ENCODE measurements around the gene SGCE. TPM values are rescaled to one million over a fixed set of nuclear protein-coding genes. Genes with fewer than 3 reads are reported as not detected.

Gene SGCE
- total RNA-seq, 3 donors from 2014 or later, result 90.7 to 107 (median 92.2) TPM

- Histone ChIP-seq H3K27me3 (no peaks in the 10 kb centered on the region), H3K36me3 (no peaks in the 10 kb centered on the region), H3K4me1 (no peaks in the 10 kb centered on the region), H3K27ac (no peak overlapping the region), H3K4me3 (no peak overlapping the region), H3K9me3 (peaks cover 6 to 39% of the 10 kb centered on the region in 2 donors)
- no peak for TF ChIP-seq CTCF (IDR thresholded peaks at IDR 0.05)
- no peak for DNase-seq (ENCODE audit: low spot score in 2 of 2)
- intact Hi-C loops (cut with DNase I; ENCODE audit: low total_unique reads), result no loop called here
Observed at GRCh38 chr7:94571816-94572215, 84.1 kb downstream of the SGCE start.

DNA sequence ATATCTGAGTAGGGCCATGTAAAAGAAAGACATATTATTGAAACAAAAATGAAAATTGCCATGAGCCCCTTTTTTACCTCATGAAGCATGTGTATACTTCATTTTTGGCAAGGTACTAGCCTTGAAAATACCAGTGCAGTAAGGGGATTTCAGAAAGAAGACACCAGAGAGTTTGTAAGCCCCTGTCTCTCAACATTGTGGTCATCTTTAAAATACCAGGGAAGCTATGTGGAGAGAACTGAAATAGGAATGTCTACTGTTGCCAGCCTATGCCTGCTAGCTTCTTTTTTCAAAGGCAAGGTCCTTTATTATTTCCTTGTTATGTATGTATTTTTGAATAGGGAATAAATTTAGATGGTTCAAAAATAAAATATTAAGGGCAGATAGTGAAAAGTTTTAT lies 88.5 kb downstream of the SGCE start:
- Histone ChIP-seq H3K9me3 (peaks cover 0 to 3% of the 10 kb centered on the region in 2 donors), H3K4me3 (no peak overlapping the region), H3K36me3 (no peaks in the 10 kb centered on the region), H3K4me1 (no peaks in the 10 kb centered on the region), H3K27ac (no peak overlapping the region), H3K27me3 (no peaks in the 10 kb centered on the region)
- DNase-seq (ENCODE audit: low spot score in 2 of 2), result no peak
- TF ChIP-seq POLR2AphosphoS5 (IDR thresholded peaks at IDR 0.05) (no peak), CTCF (IDR thresholded peaks at IDR 0.05) (no peak), POLR2A (IDR thresholded peaks at IDR 0.05) (no peak)
- intact Hi-C loops (cut with DNase I; ENCODE audit: low total_unique reads), result loop anchor here (10.0 kb wide), 1 partner anchor 517 kb away; no protein-coding TSS in a partner anchor

DNA sequence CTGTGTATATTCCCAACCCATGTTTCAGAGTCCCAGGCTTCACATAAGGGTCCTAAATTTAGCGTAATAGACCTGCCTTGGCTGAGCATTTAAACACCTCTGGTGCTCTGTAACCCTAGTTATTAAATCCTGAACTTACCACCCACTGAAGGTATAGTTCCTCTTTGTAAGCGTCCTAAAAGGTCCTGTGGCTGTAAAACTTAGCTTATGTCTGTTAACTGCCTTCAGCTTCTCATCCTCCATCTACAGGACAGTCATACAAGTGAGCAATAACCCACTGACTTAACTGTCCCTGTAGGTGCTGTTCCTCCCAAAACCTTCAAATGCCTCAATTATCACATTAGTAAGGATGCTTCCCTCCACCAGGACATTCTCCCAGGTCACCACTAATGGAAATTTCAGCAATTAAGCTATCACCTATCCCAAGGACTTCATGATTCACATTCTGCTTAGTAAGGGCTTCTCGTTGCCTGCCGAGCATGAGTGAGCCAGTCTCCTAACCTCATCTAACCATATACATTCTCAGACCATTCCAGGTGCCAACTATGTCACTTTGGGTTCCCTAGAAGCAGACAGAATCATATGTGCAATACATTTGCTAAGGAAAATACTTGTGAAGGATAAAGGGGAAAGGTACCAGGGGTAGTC lies 90.6 kb downstream of the SGCE start:
- Histone ChIP-seq H3K9me3 (no peaks in the 10 kb centered on the region), H3K36me3 (no peaks in the 10 kb centered on the region), H3K27ac (no peak overlapping the region), H3K27me3 (no peaks in the 10 kb centered on the region), H3K4me3 (no peak overlapping the region), H3K4me1 (no peaks in the 10 kb centered on the region)
- TF ChIP-seq CTCF (IDR thresholded peaks at IDR 0.05) (no peak), POLR2A (IDR thresholded peaks at IDR 0.05) (no peak), POLR2AphosphoS5 (IDR thresholded peaks at IDR 0.05) (no peak)
- intact Hi-C loops (cut with DNase I; ENCODE audit: low total_unique reads), result loop anchor here (10.0 kb wide), 1 partner anchor 519 kb away; no protein-coding TSS in a partner anchor
- no peak for DNase-seq (ENCODE audit: low spot score in 2 of 2)

DNA sequence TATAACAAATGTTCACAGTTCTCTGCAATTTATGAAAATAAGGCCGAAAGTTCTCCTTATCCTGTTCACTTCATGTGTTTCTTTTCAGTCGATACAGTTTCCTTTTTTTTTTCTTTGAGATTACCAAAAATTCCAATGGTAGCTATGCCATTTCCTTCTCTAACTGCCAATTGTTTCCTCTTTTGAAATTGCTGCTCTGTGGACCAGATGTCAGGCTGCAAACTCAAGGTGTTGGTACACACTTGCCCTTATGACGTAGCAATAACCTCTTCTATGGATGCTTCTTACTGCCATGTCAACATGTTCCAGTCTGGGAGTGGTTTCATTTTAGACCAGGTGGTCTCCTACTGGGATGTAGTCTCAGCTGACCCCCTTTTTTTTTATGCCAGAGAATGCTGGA lies 93.4 kb downstream of the SGCE start:
- Histone ChIP-seq H3K4me3 (no peak overlapping the region), H3K36me3 (no peaks in the 10 kb centered on the region), H3K9me3 (no peaks in the 10 kb centered on the region), H3K27me3 (no peaks in the 10 kb centered on the region), H3K27ac (no peak overlapping the region), H3K4me1 (no peaks in the 10 kb centered on the region)
- no peak for DNase-seq (ENCODE audit: low spot score in 2 of 2)
- no peak for TF ChIP-seq CTCF (IDR thresholded peaks at IDR 0.05)
- TF ChIP-seq POLR2AphosphoS5 (IDR thresholded peaks at IDR 0.05), result no peak
- TF ChIP-seq POLR2A (IDR thresholded peaks at IDR 0.05), result no peak
- intact Hi-C loops (cut with DNase I; ENCODE audit: low total_unique reads), result loop anchor here (10.0 kb wide), 1 partner anchor 522 kb away; no protein-coding TSS in a partner anchor

DNA sequence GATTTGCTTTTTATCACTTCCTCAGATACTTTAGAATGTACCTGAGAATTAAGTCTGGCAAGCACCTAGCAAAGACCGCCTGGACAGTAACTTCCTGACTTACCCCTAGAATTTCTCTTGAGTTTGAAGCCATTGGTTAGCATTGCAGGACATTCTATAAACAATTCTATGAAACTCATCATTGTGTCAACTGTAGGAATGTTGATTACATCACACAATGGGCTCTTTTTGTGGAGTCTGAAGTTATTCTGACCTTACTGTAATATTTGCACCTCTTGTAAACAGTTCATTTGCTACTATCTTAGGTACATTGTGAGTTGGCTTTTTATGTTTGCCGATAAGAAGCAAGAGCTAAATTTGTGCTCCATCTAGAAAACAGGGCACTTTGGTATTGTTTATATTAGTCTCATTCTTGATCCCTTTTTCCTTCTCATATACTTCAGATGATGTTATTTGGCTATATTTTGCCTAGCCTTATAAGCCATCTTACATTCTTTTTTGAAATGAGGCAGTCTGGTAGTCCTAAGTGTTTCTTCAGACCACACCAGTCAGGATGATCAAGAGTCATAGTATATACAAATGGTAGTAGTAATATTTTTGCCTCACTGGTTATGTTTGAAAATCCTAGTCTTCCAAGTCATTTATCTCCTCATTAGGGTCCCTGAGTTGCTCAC lies 94.0 kb downstream of the SGCE start:
- no peak overlapping the region for H3K4me3 ChIP-seq
- H3K27ac ChIP-seq, result no peak overlapping the region
- no peak for DNase-seq (ENCODE audit: low spot score in 2 of 2)
- intact Hi-C loops (cut with DNase I; ENCODE audit: low total_unique reads), result loop anchor here (10.0 kb wide), 1 partner anchor 523 kb away; no protein-coding TSS in a partner anchor
- TF ChIP-seq POLR2A (IDR thresholded peaks at IDR 0.05) (no peak), CTCF (IDR thresholded peaks at IDR 0.05) (no peak), POLR2AphosphoS5 (IDR thresholded peaks at IDR 0.05) (no peak)
- no peaks in the 10 kb centered on the region for H3K27me3 ChIP-seq
- no peaks in the 10 kb centered on the region for H3K4me1 ChIP-seq
- H3K9me3 ChIP-seq, result no peaks in the 10 kb centered on the region
- no peaks in the 10 kb centered on the region for H3K36me3 ChIP-seq
